T-helper 17 cell (primary cell): ENCODE data around the gene C3orf80. TPM values are rescaled to one million over a fixed set of nuclear protein-coding genes. Genes with fewer than 3 reads are reported as not detected.
"Not testable (repeated sequence)": the region's sequence is repeated elsewhere in the genome, so short reads cannot be mapped to it uniquely, and the experiment has no call there.

Experiments used
- ATAC-seq: fragments of 150-1000 bp; cut with Tn5 transposase; 2 replicates; pipeline ENCODE4 v1.10.0; 2021; ENCODE audit warnings: mild to moderate bottlenecking, moderate library complexity
- DNase-seq, 3 donors: peaks; one replicate each; pipeline versions ENCODE4 v3.0.0 to v3.0.0-alpha.2; 2020 to 2021
- H3K9me3 ChIP-seq: one replicate; pipeline ENCODE4 v1.7.0; 2013; ENCODE audit warnings: low read length, mild to moderate bottlenecking; ENCODE audit not compliant: control insufficient read depth, poor library complexity, severe bottlenecking
- H3K27ac Mint-ChIP-seq: one replicate; pipeline ENCODE4 v1.8.0; 2022; ENCODE audit warnings: mild to moderate bottlenecking, moderate library complexity, mixed read lengths
- H3K27me3 Mint-ChIP-seq: one replicate; pipeline ENCODE4 v1.8.0; 2022; ENCODE audit warnings: mixed read lengths
- H3K36me3 Mint-ChIP-seq: one replicate; pipeline ENCODE4 v1.8.0; 2022; ENCODE audit warnings: low read depth, mixed read lengths
- H3K4me1 Mint-ChIP-seq: one replicate; pipeline ENCODE4 v1.8.0; 2022; ENCODE audit warnings: mild to moderate bottlenecking, mixed read lengths
- H3K4me3 Mint-ChIP-seq: one replicate; pipeline ENCODE4 v1.8.0; 2022; ENCODE audit warnings: mild to moderate bottlenecking, moderate library complexity, mixed read lengths
- total RNA-seq, 4 donors: library from RNA in 2 of 4; stranded (reverse) in 2 of 4; gene quantifications; one replicate each; pipeline ENCODE4 v1.2.3 and lab custom pipeline; 2022 to 2026

The C3orf80 gene
- total RNA-seq (not detected), total RNA-seq (lab: John Stamatoyannopoulos, UW) (0 reads per million in 2 donors)

DNA sequence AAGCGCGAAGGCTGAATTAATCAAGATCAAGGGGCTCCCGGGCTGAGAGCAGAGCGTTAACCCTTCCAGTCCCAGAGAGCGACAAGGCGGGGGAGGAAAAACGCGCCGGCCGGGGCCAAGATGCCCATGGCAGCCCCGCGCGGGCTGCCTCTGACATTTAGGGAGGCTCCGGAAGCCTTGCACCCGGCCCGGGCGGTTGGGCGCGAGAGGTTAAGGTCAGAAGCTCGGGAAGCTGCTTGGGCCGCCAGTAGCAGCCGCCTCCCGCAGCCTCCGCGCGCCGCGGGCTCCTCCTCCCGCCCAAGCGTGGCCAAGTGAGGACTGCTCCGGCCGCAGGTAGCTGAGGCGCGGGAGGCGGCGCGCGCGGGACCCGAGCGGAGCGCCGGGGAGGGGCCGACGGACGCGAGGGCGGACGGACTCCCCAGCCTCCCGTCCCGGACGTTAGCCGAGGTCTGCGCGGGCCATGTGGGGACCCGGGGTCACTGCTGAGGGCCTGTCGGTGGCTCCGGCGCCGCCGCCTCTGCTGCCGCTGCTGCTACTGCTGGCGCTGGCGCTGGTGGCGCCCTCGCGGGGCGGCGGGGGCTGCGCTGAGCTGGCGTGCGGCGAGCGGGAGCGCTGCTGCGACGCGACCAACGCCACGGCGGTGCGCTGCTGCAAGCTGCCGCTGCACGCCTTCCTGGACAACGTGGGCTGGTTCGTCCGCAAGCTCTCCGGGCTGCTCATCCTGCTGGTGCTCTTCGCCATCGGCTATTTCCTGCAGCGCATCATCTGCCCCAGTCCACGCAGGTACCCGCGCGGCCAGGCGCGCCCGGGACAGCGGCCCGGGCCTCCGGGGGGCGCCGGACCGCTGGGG lies at the start of gene C3orf80:
TSS of gene C3orf80 (plus strand) at position 247 of the 850 bp plus-strand sequence. CDS start at position 461, 214 bp downstream.
- ATAC-seq (peak; percentile 87), DNase-seq (peak; percentile 17 to 26 (median 20))
- H3K9me3 ChIP-seq, result no peaks in the 10 kb centered on the region
- peak within 1 kb of the TSS; percentile 86 for H3K4me3 Mint-ChIP-seq
- H3K27me3 Mint-ChIP-seq, result peaks cover 50% of the 10 kb centered on the region
- H3K27ac Mint-ChIP-seq, result peak within 1 kb of the TSS; percentile 29
- H3K4me1 Mint-ChIP-seq, result peaks cover 12% of the 10 kb centered on the region
- H3K36me3 Mint-ChIP-seq, result peaks cover 5% of the 10 kb centered on the region

DNA sequence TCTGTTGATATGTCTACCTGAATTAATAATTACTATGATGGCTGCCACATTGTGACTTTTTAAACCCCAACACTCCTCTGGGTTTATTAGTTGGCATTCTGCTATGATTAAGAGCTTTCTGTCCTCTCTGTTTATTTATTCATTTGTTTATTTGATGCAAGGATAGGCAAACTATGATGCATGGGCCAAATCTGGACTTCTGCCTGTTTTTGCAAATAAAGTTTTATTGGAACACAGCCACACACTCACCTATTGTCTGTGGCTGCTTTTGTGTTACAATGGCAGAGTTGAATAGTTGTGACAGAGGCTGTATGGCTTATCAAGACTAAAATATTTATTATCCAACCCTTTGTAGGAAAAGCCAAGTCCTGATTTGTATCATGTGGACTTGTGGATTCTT lies 48.3 kb upstream of the C3orf80 start:
- no peak overlapping the region for H3K4me3 Mint-ChIP-seq
- ATAC-seq (no peak), DNase-seq (no peak)
- H3K27ac Mint-ChIP-seq, result no peak overlapping the region
- peaks cover 22% of the 10 kb centered on the region for H3K27me3 Mint-ChIP-seq
- H3K9me3 ChIP-seq, result no peaks in the 10 kb centered on the region
- no peaks in the 10 kb centered on the region for H3K36me3 Mint-ChIP-seq
- peaks cover 2% of the 10 kb centered on the region for H3K4me1 Mint-ChIP-seq

DNA sequence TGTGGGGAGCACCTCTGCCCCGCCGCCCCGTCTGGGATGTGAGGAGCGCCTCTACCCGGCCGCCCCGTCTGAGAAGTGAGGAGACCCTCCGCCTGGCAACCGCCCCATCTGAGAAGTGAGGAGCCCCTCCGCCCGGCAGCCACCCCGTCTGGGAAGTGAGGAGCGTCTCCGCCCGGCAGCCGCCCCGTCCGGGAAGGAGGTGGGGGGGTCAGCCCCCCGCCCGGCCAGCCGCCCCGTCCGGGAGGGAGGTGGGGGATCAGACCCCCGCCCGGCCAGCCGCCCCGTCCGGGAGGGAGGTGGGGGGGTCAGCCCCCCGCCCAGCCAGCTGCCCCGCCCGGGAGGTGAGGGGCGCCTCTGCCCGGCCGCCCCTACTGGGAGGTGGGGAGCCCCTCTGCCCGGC lies 46.6 kb upstream of the C3orf80 start:
- H3K4me1 Mint-ChIP-seq, DNase-seq, ATAC-seq, H3K36me3 Mint-ChIP-seq, H3K4me3 Mint-ChIP-seq, H3K27ac Mint-ChIP-seq, H3K9me3 ChIP-seq: not testable (repeated sequence)
- H3K27me3 Mint-ChIP-seq, result peaks cover 22% of the 10 kb centered on the region

DNA sequence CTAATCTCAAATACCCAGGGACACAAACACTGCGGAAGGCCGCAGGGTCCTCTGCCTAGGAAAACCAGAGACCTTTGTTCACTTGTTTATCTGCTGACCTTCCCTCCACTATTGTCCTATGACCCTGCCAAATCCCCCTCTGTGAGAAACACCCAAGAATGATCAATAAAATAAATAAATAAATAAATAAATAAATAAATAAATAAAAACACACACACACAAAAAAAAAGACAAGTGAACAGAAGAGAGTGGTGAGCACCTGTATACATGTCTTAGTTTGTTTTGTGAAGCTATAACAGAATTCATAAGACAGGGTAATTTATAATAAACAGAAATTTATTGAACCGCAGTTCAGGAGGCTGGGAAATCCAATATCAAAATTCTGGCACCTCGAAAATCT lies 45.8 kb upstream of the C3orf80 start:
- H3K4me1 Mint-ChIP-seq, H3K9me3 ChIP-seq, H3K27ac Mint-ChIP-seq, H3K36me3 Mint-ChIP-seq, DNase-seq, H3K4me3 Mint-ChIP-seq, ATAC-seq: not testable (repeated sequence)
- peaks cover 22% of the 10 kb centered on the region for H3K27me3 Mint-ChIP-seq

DNA sequence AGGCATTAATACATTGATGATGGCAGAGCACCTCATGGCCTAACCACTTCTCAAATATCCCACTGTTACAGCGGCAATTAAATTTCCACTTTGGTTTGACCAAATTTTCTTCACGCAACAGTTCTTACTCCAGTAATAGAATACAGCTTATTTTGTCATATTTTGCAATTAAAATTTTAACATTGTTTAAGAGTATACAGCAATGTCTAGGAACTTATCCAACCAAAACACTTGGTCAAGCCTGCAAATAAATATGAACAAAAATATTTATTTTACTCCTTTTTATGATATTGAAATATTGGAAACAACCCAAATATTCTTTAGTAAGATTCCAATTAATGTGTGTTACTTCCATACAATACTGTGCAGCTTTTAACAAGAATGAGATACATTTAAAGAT lies 45.3 kb upstream of the C3orf80 start:
- no peak overlapping the region for H3K4me3 Mint-ChIP-seq
- no peak overlapping the region for H3K27ac Mint-ChIP-seq

DNA sequence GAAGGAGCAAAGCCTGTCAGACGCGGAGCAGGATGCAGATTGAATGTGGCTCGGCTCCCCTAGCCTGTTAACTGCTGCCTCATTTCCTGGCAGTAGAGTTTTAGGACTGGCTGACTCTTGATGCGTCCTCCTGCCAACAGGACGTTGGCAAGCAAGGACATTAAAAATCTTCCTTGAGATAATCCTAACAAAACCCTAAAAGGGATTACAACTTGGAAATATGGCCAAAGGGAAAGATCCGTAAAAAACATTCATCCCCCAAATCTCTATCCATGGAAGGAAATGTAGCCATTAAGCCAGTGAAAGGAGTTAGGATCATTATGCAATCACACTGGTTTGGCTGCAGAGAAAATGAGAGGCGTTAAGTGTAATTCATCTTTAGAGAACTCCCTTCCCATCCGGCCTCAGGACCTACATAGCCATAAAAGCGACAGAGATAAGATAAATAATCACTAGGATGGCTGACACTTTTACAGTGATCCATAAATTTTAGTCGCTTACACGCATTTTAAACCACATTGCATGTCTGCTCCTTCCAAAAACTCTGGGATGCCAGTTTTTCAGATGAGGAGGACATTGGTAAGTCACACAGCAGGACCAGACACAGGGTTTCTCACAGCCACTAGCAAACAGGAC lies 44.5 kb upstream of the C3orf80 start:
- Mint-ChIP-seq H3K4me3 (no peak overlapping the region), H3K27me3 (peaks cover 22% of the 10 kb centered on the region), H3K36me3 (no peaks in the 10 kb centered on the region), H3K4me1 (no peaks in the 10 kb centered on the region), H3K27ac (no peak overlapping the region)
- DNase-seq (no peak), ATAC-seq (no peak)
- H3K9me3 ChIP-seq, result no peaks in the 10 kb centered on the region

More for the DNA sequence above, 45.3 kb upstream of the C3orf80 start:
- H3K4me1 Mint-ChIP-seq, result no peaks in the 10 kb centered on the region
- DNase-seq (no peak), ATAC-seq (no peak)
- no peaks in the 10 kb centered on the region for H3K9me3 ChIP-seq
- peaks cover 22% of the 10 kb centered on the region for H3K27me3 Mint-ChIP-seq
- H3K36me3 Mint-ChIP-seq, result no peaks in the 10 kb centered on the region

DNA sequence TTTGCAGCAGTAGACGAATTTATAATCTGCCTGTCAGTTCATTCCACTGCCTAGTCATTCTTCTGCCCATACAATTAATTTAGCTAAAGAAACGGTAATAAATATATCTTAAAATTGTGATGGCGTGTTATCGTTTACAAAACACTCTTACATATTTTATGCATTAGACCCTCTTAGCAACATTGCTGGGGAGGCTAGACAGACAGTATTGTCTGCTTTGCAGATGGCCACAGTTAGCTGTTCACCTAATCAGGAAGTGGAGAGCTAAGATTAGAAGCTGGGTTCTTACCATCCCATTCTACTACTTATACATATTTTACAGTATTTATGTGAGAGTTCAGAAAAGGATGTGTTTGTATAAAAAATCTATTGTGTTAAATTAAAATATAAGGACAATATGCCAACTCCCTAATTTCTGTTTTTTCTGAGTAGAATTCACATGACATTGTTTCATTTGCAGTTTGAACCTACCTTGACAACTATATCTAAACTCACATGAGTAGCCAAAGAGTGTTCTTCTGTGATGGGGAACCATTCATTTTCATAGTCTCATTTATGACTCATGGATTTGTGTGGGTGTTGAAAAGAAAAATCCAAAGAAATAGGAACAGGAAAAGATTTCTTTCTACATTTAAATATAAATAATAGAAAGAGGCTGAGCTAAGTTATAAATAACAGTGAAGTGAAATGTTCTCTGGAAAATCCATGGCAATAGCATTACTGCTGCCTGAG lies 41.7 kb upstream of the C3orf80 start:
- no peak for DNase-seq
- H3K27ac Mint-ChIP-seq, result no peak overlapping the region
- H3K9me3 ChIP-seq, result peaks cover 4% of the 10 kb centered on the region
- no peaks in the 10 kb centered on the region for H3K36me3 Mint-ChIP-seq
- H3K27me3 Mint-ChIP-seq, result peaks cover 17% of the 10 kb centered on the region
- no peaks in the 10 kb centered on the region for H3K4me1 Mint-ChIP-seq
- no peak overlapping the region for H3K4me3 Mint-ChIP-seq
- no peak for ATAC-seq

DNA sequence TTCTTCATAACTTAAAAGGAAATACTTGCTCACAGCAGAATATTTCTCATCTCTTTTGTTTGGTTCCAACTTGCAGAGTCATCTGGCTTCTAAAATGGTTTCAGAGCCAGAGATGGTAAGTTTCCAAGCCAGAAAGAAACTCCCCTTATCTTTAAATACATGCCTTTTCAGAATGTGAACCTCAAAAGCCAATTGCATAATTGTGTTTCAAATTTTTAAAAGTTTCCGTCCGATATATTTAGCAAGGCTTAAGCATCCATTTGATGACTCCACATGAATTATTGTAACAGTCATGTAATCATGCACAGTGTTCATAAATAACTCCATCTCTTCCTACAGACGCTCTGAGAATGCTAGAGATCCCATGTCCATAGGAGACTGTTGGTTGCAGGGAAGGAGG lies 40.6 kb upstream of the C3orf80 start:
- ATAC-seq (no peak), DNase-seq (no peak)
- no peak overlapping the region for H3K27ac Mint-ChIP-seq
- H3K36me3 Mint-ChIP-seq, result no peaks in the 10 kb centered on the region
- no peaks in the 10 kb centered on the region for H3K4me1 Mint-ChIP-seq
- no peak overlapping the region for H3K4me3 Mint-ChIP-seq
- H3K27me3 Mint-ChIP-seq, result peaks cover 17% of the 10 kb centered on the region
- peaks cover 4% of the 10 kb centered on the region for H3K9me3 ChIP-seq

DNA sequence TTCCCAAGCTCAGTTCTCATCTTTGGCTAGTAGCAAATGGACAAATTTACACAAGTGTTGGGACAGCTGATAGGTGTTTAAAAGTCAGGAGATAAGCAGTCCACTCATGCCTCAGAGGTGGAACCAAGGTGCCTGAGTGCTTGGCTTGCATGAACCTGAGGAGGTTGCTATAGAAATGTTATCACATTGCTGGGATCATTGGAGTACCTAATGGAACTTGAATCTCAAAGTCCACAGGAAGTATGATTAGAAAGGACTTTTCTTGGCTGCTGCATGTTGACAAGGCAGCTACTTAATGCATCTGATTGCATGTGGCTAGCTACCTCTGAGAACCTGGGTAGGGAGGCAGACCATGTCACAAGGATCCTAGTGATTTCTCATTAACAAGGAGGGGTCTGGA lies 39.5 kb upstream of the C3orf80 start:
- no peaks in the 10 kb centered on the region for H3K36me3 Mint-ChIP-seq

DNA sequence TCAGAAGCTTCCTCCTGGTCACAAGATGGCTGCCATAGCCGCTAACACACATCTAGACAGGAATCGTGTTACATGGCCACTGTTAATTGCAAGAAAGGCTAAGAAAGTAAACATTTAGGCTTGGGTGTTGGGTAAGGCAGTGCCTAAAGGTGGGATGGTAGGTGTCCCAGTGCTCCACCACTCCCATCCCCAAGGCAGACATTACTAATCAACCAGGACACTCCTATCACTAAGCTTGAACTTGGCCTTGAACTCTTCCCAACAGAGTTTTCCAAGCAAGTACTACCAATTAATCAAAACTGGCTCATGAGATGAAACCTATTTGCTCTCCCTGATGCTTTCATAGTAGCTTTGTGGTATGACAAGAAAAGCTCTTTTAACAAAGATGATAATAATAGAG lies 37.9 kb upstream of the C3orf80 start:
- H3K4me1 Mint-ChIP-seq, result no peaks in the 10 kb centered on the region
- DNase-seq, result no peak
- H3K9me3 ChIP-seq, result peaks cover 4% of the 10 kb centered on the region
- no peak overlapping the region for H3K4me3 Mint-ChIP-seq
- no peak overlapping the region for H3K27ac Mint-ChIP-seq
- H3K27me3 Mint-ChIP-seq, result no peaks in the 10 kb centered on the region
- ATAC-seq, result no peak
- no peaks in the 10 kb centered on the region for H3K36me3 Mint-ChIP-seq

More for the DNA sequence above, 39.5 kb upstream of the C3orf80 start:
- Mint-ChIP-seq H3K27me3 (peaks cover 9% of the 10 kb centered on the region), H3K27ac (no peak overlapping the region), H3K4me3 (no peak overlapping the region), H3K4me1 (no peaks in the 10 kb centered on the region)
- DNase-seq, result no peak
- ATAC-seq, result no peak
- peaks cover 4% of the 10 kb centered on the region for H3K9me3 ChIP-seq

DNA sequence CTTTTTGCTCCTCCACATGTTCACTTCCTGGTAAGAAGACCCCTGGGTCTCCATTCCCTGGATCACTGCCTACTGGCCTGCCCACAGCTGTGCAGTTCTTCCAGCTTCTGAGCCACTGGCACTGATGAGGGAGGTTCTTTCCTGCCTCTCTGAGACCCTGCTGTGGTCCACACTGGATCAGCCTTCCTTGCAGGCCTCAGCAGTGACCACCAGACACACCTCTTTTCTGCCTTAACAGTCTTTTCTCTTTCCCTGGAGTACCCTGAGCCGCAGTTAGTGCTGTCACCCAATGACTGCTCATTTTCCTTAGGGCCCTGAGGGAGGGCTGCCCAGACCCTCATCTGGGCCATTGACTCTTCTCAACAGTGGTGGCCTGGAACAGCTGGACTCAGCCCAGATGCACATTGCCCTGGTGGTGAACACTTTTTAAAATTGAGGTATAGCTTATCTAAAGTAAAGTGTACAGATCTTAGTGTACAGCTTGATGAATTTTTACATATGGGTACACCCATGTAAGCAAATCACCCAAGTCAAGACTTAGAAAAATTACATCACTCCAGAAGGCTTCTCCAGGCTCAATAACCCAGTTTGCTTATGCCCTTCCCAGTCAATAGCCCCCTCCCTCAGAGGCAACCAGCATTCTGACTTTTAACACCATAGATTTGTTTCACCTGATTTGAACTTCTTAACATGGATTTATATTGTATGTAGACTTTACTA lies 32.8 kb upstream of the C3orf80 start:
- DNase-seq, result no peak
- Mint-ChIP-seq H3K4me1 (no peaks in the 10 kb centered on the region), H3K4me3 (no peak overlapping the region), H3K27me3 (peaks cover 5% of the 10 kb centered on the region), H3K27ac (no peak overlapping the region), H3K36me3 (peaks cover 2% of the 10 kb centered on the region)
- H3K9me3 ChIP-seq, result no peaks in the 10 kb centered on the region
- ATAC-seq, result no peak

DNA sequence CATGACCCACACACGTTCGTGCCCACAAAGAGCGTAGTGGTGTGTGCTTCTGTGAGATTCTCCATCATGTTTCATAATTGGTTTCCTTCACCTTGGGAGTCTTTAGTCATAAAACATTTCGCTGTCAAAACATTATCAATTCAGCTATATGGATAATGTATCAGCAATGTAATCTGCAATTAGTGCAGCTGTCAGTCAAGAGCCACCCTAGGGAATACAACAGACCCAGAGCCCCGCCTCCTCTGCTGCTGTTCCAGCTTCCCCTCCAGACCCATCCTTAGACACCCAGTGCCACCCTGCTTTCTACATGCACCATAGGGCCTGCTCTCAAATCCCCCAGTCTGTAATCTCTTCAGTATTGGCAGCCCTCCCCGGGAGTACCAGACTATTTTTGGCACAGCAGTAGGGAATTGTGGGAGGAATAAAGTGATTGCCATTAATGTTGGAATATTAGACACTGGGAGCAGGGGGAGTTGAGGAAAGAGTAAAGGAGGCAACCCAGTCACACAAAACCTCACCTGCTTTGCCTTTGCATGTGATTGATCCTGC lies 31.5 kb upstream of the C3orf80 start:
- ATAC-seq, result no peak
- H3K4me1 Mint-ChIP-seq, result no peaks in the 10 kb centered on the region
- no peak overlapping the region for H3K4me3 Mint-ChIP-seq

More for the DNA sequence above, 31.5 kb upstream of the C3orf80 start:
- peaks cover 2% of the 10 kb centered on the region for H3K36me3 Mint-ChIP-seq
- H3K9me3 ChIP-seq, result no peaks in the 10 kb centered on the region
- H3K27ac Mint-ChIP-seq, result no peak overlapping the region
- no peak for DNase-seq
- peaks cover 10% of the 10 kb centered on the region for H3K27me3 Mint-ChIP-seq
